ENCODE measurements around the gene SGIP1. TPM values are rescaled to one million over a fixed set of nuclear protein-coding genes. Genes with fewer than 3 reads are reported as not detected.
"Not testable (repeated sequence)": the region's sequence is repeated elsewhere in the genome, so short reads cannot be mapped to it uniquely, and the experiment has no call there.

The SGIP1 gene
- total RNA-seq, 4 donors from 2014 or later: 3.9 to 14.7 (median 6.5) TPM

GRCh38 chr1:66778266-66778665 is 244.3 kb downstream of the SGIP1 start:
- no peak overlapping the region for H3K27ac ChIP-seq
- H3K4me3 ChIP-seq: no peak overlapping the region
- TF ChIP-seq, protein P1, sequence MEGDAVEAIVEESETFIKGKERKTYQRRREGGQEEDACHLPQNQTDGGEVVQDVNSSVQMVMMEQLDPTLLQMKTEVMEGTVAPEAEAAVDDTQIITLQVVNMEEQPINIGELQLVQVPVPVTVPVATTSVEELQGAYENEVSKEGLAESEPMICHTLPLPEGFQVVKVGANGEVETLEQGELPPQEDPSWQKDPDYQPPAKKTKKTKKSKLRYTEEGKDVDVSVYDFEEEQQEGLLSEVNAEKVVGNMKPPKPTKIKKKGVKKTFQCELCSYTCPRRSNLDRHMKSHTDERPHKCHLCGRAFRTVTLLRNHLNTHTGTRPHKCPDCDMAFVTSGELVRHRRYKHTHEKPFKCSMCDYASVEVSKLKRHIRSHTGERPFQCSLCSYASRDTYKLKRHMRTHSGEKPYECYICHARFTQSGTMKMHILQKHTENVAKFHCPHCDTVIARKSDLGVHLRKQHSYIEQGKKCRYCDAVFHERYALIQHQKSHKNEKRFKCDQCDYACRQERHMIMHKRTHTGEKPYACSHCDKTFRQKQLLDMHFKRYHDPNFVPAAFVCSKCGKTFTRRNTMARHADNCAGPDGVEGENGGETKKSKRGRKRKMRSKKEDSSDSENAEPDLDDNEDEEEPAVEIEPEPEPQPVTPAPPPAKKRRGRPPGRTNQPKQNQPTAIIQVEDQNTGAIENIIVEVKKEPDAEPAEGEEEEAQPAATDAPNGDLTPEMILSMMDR (IDR thresholded peaks at IDR 0.05): no peak
- TF ChIP-seq EP300 (IDR thresholded peaks at IDR 0.05) (no peak), POLR2A (IDR thresholded peaks at IDR 0.05) (no peak)
- H3K4me1 ChIP-seq: peaks cover 0 to 3% (median 0%) of the 10 kb centered on the region in 4 donors
- DNase-seq (ENCODE audit: low spot score in 2 of 2): no peak
- WGBS, 2 donors: 45 to 47% methylated on average over 4 of the region's 4 CpGs
- H3K36me3 ChIP-seq: no peaks in the 10 kb centered on the region
- H3K9me3 ChIP-seq: no peaks in the 10 kb centered on the region
- no peaks in the 10 kb centered on the region for H3K27me3 ChIP-seq

DNA sequence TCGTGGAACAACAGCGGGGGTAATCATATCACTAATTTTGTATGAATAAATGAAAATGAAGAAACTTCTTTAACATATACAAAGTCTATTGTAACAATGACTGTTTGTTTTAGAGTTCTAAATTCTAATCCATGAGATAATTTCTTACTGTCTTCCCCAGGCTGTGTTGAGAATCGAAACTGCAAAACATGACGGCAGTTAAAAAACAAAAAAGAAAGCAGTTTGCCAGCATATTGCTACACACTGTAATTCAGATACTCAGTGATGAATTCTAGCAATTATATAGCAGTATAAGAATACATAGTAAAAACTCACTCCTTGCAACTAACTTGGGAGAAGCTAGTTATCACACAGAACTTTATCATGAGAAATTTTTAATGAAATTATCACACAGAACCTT is 245.0 kb downstream of the SGIP1 start:
- no peak for DNase-seq (ENCODE audit: low spot score in 2 of 2)
- WGBS, 2 donors: 51 to 55% methylated on average over 4 of the region's 4 CpGs
- no peaks in the 10 kb centered on the region for H3K9me3 ChIP-seq
- H3K4me1 ChIP-seq: peaks cover 0 to 3% (median 0%) of the 10 kb centered on the region in 4 donors
- H3K27me3 ChIP-seq: no peaks in the 10 kb centered on the region
- no peak overlapping the region for H3K4me3 ChIP-seq
- TF ChIP-seq POLR2A (IDR thresholded peaks at IDR 0.05) (no peak), EP300 (IDR thresholded peaks at IDR 0.05) (no peak)
- TF ChIP-seq, protein P1 (IDR thresholded peaks at IDR 0.05): no peak
- no peak overlapping the region for H3K27ac ChIP-seq
- H3K36me3 ChIP-seq: no peaks in the 10 kb centered on the region

DNA sequence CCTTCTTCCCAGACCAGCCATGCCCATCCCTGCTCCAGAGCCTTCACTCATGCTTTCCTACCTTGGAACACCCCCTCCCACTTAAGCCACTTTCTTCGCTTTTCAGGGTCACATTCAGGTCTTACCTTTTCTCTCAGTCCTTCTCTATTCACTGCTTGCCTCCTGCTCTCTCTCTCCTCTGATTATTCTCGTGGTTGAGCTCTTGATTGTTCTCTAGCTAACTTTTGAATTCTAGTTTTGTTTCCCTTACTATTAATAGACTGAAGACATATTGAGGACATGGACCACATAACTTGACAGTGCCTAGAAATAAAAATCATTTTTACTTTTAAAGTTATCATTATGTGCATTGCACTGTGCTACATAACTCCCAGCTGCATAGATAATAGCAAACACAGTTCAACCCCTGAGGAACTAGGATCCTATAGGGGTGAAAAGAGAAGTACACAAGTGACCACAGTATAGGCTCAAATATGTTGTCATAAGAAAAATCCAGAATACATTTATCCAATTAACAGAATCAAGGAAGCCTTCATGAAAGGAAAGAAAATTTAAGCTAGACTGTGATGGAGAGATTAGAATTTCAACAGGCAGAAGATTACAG is 245.6 kb downstream of the SGIP1 start:
- Histone ChIP-seq H3K36me3 (no peaks in the 10 kb centered on the region), H3K9me3 (no peaks in the 10 kb centered on the region), H3K27ac (no peak overlapping the region), H3K4me1 (peaks cover 0 to 3% (median 0%) of the 10 kb centered on the region in 4 donors), H3K4me3 (no peak overlapping the region), H3K27me3 (no peaks in the 10 kb centered on the region)
- TF ChIP-seq, protein P1 (IDR thresholded peaks at IDR 0.05): no peak
- no peak for TF ChIP-seq POLR2A (IDR thresholded peaks at IDR 0.05)
- no peak for TF ChIP-seq EP300 (IDR thresholded peaks at IDR 0.05)
- DNase-seq (ENCODE audit: low spot score in 2 of 2): no peak
- 69 to 74% methylated on average over 2 of the region's 2 CpGs for WGBS, 2 donors

- H3K27ac ChIP-seq; H3K4me3 ChIP-seq; DNase-seq (ENCODE audit: low spot score in 2 of 2); H3K27me3 ChIP-seq; H3K4me1 ChIP-seq; H3K9me3 ChIP-seq; H3K36me3 ChIP-seq: not testable (repeated sequence)
- 75 to 100% methylated on average over 2 of the region's 2 CpGs for WGBS, 2 donors
Measured at GRCh38 chr1:66785800-66786199, 251.8 kb downstream of the SGIP1 start.

- Histone ChIP-seq H3K36me3 (no peaks in the 10 kb centered on the region), H3K4me3 (no peak overlapping the region), H3K9me3 (no peaks in the 10 kb centered on the region), H3K4me1 (no peaks in the 10 kb centered on the region), H3K27me3 (no peaks in the 10 kb centered on the region), H3K27ac (no peak overlapping the region)
- no peak for DNase-seq (ENCODE audit: low spot score in 2 of 2)
- no peak for TF ChIP-seq POLR2A (IDR thresholded peaks at IDR 0.05)
- TF ChIP-seq, protein P1 (IDR thresholded peaks at IDR 0.05): no peak
- no peak for TF ChIP-seq EP300 (IDR thresholded peaks at IDR 0.05)
- 84% methylated on average over 4 of the region's 4 CpGs for WGBS, 2 donors
Measured at GRCh38 chr1:66787641-66788040, 253.7 kb downstream of the SGIP1 start.
